Measurements from ENCODE around the gene SMYD3.
A peak's percentile ranks its signal among the peaks of the same experiment; 100 is the strongest.

SMYD3 gene

DNA sequence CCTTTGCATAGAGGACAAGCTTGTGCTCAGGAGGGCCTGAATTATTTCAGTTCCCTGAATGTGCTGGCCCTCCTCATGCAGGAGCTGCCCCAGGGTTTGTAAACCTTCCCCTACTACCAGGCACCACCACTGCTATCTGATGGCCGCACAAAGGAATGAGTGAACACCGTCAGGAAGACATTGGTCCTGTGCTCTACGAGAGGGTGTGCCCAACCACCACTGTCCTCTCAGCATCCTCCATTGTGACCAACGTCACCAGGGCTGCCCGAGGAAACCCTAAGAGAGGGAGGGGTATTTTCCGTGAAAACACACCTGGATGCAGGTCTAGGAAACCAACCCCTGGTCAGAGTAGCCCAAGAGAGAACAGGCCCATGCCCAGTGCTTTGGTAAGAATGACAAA lies 694.8 kb downstream of the SMYD3 start:
- TF ChIP-seq, protein P1, sequence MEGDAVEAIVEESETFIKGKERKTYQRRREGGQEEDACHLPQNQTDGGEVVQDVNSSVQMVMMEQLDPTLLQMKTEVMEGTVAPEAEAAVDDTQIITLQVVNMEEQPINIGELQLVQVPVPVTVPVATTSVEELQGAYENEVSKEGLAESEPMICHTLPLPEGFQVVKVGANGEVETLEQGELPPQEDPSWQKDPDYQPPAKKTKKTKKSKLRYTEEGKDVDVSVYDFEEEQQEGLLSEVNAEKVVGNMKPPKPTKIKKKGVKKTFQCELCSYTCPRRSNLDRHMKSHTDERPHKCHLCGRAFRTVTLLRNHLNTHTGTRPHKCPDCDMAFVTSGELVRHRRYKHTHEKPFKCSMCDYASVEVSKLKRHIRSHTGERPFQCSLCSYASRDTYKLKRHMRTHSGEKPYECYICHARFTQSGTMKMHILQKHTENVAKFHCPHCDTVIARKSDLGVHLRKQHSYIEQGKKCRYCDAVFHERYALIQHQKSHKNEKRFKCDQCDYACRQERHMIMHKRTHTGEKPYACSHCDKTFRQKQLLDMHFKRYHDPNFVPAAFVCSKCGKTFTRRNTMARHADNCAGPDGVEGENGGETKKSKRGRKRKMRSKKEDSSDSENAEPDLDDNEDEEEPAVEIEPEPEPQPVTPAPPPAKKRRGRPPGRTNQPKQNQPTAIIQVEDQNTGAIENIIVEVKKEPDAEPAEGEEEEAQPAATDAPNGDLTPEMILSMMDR (IDR thresholded peaks at IDR 0.05; ENCODE audit: insufficient read depth, missing control alignments) = no peak
- DNase-seq (ENCODE audit: insufficient read length, low spot score) = no peak
- no peak for FAIRE-seq

DNA sequence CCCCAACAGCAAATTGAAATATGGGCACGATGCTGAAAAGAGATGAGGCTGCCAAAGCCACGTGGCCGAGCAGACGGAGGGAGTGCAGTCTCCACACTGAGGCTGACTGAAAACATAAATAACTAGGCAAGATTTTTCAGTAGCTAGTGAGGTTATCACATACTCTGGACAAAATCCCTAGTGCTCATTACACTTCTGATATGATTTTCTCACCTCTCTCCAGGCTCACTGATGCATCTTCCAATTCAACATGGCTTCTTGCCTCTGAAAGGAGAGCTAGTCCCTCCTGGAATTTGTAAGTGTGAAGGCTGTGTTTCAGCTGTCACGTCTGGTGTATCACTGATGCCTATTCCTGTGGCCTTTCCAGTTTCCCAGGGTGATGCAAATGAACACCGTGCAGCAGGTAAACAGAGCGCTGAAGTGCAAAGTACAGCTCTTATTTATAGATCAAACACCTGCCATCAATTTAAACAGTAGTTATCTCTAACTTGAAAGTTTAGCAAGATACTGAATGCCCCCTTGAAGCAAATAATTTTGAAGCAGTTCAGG lies 696.2 kb downstream of the SMYD3 start:
- no peak for DNase-seq (ENCODE audit: insufficient read length, low spot score)

DNA sequence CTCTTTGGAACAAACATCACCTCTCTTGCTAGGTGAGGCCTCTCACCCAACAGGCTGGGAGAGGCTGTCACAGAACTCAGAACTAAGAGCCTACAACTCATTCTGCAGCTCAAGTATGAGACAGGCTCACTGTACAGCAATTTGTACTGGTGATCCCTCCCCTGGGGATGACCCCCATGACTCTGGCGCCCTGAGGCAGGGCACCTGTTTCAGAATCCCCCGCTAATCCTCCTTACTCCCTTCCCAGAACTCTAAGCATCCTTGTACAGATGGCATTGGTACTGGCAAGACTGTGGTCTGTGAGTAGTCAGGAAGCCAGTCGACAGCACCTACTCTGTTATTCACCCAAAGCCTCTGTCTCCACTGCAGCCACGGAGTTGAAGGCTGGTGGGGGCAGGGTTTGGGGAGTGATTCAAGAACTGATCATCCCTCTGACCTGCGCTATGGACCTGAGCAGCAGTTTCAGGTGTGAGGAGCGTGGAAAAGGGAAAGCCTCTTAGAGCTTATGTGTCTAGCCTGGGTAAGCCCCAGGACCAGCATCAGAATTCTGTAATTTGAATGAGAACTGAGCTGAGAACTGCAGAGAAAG lies 696.8 kb downstream of the SMYD3 start:
- FAIRE-seq (peak; percentile 41), DNase-seq (ENCODE audit: insufficient read length, low spot score) (peak; percentile 62)
- TF ChIP-seq, protein P1 (IDR thresholded peaks at IDR 0.05; ENCODE audit: insufficient read depth, missing control alignments) = no peak

More for the DNA sequence above, 696.2 kb downstream of the SMYD3 start:
- TF ChIP-seq, protein P1 (IDR thresholded peaks at IDR 0.05; ENCODE audit: insufficient read depth, missing control alignments) = no peak
- FAIRE-seq = peak; percentile 11

DNA sequence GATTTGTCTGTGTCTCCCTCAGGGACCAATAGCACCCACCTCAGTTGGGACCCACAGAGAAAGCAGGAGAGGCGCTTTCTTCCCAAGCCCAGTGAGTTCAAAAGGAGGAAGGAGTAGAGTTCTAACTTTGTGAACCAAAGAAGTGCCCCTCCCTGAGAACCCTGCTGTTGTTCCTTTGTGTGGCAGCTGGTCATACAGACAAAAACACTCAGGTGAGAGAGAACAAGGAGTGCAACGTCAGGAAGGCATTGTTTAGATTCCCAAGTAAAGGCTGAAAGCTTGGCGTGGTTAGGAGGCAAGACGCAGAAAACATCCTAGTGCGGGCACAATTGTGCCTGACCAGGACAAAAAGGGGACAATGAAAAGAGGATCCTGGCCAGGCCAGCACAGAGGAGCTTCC lies 697.7 kb downstream of the SMYD3 start:
- TF ChIP-seq, protein P1 (IDR thresholded peaks at IDR 0.05; ENCODE audit: insufficient read depth, missing control alignments) = no peak
- DNase-seq (ENCODE audit: insufficient read length, low spot score) (no peak), FAIRE-seq (no peak)

DNA sequence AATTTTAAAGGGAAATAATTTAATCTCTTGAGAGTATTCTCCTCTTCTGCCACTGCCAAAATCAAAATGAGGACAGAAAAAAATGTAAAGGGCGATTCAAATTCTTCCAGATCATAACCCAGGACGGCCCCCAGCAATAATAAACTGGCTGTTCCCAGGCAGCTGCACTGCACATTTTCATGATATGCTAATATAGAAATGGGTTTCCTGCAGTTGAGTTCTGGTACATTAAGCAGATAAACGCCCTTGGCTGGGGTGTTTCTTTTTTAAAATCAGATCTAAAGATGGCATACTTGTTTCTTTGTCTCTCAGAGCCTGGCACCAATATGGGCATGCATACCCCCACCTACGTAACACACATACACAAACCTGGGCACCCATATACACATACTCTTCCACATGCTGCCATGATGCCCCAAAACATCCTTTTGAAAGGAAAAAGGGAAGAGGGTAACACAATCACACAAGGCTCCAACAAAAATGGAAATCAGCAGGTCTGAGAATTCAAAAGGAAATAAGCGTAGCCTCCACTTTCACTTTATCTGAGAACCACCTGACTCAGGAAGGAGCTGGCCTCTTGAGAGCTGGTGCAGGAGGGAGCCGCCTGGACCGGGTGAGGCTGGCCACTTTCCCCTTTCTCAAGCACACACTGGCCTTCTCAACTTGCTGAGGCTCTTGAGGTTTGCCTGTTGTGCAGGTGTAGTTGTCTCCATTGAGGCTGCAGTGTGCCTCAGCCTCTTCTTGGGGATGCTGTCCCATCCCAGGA lies 698.9 kb downstream of the SMYD3 start:
- TF ChIP-seq, protein P1 (IDR thresholded peaks at IDR 0.05; ENCODE audit: insufficient read depth, missing control alignments) = no peak
- DNase-seq (ENCODE audit: insufficient read length, low spot score) (no peak), FAIRE-seq (no peak)

DNA sequence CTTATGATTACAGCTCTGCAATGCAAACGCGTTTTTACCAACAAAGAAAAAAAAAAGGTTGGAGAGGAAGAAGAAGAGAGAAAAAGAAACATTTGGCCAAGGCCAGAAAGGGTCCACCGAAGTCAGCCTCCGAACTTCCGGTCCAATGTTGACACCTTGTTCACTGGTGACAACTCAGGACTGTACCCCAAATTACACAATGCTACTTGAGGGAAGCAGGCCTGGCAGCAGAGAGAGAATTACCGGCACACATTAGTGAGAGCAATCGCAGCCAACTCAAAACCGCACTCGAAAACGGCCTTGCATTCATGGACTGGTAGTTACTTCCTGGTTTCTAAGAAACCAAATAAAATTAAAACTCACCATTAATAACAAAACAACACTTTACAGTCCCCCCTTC lies 699.8 kb downstream of the SMYD3 start:
- no peak for DNase-seq (ENCODE audit: insufficient read length, low spot score)
- FAIRE-seq = no peak

More for the DNA sequence above, 699.8 kb downstream of the SMYD3 start:
- TF ChIP-seq, protein P1 (IDR thresholded peaks at IDR 0.05; ENCODE audit: insufficient read depth, missing control alignments) = no peak
